ENCODE results near the gene TMA7B.
"Not testable (repeated sequence)": the region's sequence is repeated elsewhere in the genome, so short reads cannot be mapped to it uniquely, and the experiment has no call there.

The TMA7B gene

GRCh38 chr22:39933741-39934140, 26.5 kb upstream of the TMA7B start:
- no peak for DNase-seq

- no peak for DNase-seq
These were observed 25.1 kb upstream of the TMA7B start for GRCh38 chr22:39935116-39935515.

GRCh38 chr22:39935612-39936011, 24.6 kb upstream of the TMA7B start:
- no peak for DNase-seq

DNA sequence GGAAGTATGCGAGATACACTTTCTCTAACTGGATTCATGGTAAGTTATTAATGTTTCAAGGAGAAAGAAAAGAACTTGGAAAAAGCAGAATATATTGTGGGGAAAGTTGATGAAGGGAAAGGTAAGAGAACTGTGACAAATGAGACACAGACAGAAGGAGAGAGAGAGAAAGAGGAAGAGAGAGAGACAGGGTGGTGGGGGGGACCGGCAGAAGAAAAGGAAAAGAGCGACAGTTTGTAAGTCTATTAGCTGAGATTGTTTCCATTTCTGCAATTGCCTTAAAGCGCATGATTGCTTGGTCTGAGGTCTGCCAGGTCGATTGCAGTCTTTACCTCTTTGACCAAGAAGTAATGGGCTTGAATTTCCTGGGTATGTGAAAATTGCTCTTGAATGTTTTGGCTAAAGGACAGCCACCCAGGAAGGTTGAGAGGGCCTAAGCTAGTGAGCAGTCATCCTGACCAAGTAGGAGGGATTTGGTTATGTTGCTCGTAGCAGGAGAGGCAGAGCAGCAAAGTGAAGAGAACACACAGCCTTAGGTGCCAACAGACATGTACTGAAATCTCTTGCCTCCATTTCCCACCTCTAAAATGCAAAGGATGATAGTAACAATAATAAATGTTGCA, 23.6 kb upstream of the TMA7B start:
- no peak for DNase-seq

- no peak for DNase-seq
These were observed 22.3 kb upstream of the TMA7B start for GRCh38 chr22:39937906-39938305.

DNA sequence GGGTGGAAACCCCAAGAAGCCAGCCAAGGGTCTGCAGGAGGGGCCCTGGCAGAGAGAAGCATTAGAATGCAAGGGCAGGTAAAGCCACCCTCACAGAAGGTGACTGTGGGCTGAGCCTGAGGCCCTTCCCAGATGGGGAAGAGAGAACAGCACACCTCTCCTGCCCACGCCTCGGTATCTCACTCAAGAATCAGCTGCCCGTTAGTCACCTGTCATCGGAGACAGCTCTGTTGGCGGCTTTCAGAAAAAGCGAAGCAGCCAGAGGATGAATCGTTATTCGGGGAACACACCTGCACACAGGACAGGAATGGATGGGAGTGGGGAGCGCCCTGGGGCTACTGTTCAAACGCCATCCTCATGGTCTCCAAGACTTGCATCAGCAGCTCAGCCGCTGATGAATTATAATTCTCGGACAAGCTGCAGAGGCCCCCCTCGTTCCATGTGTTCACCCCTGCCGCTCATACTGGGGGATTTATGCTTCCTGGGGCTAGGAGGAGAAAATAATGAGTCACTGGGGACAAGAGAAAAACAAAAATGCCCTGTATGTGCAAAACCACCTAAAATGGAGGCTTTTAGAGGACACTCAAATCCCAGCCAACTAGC, 21.6 kb upstream of the TMA7B start:
- DNase-seq = peak; percentile 57 to 66

DNA sequence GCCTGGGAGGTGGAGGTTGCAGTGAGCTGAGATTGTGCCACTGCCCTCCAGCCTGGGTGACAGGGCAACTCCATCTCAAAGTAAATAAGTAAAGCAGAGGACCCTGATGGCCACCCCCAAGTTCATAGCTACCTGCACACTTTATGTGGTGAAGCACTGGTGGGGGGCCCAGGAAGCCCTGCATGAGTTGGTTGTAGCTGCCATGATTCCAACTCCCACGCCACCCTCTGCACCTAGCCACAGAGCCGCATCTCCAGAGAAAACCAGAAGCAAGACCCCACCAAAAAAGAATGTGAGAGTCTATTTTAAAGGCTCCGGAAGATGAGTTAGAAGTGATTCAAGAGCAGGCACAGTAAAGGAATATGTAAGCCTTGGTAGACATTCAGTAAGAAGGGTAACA, 20.4 kb upstream of the TMA7B start:
- no peak for DNase-seq

- no peak for DNase-seq
These were observed 19.4 kb upstream of the TMA7B start for GRCh38 chr22:39940757-39941305.

DNA sequence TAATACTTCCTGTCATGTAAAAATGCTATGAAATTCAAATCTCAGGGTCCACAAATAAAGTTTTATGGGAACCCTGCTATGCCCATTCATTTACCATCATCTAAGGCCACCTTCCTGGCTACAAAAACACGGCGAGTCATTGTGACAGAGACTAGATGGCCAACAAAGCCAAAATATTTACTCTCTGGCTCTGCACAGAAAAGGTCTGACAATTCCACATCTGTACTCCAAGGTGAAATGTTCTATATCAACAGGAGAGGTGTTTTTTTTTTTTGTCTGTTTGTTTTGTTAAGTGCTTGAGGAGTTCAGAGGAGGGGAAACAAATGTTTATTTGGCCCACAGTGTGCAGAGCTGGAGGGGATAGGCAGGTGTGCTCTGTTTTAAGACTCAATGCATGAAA, 18.6 kb upstream of the TMA7B start:
- no peak for DNase-seq

- DNase-seq = no peak
These were observed 17.6 kb upstream of the TMA7B start for GRCh38 chr22:39942439-39943230.

- no peak for DNase-seq
These were observed 16.9 kb upstream of the TMA7B start for GRCh38 chr22:39943337-39943736.

GRCh38 chr22:39943953-39944872, 16.0 kb upstream of the TMA7B start:
- no peak for DNase-seq

DNA sequence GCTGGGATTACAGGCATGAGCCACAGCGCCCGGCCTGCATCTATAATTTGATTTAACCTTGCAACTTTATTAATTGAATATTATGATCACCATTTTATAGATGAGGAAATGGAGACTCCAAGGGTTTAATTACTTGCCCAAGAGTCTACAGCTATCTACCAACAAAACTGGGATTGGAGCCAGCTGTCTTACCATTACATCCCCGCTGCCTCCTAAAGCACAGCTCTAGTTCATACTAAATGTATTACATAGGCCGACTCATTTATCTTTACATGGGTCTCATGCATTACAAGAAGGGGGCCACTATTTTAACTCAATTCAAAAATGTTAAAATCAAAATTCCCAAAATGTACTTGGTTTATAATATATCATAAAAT, 14.1 kb upstream of the TMA7B start:
- no peak for DNase-seq

- no peak for DNase-seq
These were observed 13.5 kb upstream of the TMA7B start for GRCh38 chr22:39946503-39947219.

DNA sequence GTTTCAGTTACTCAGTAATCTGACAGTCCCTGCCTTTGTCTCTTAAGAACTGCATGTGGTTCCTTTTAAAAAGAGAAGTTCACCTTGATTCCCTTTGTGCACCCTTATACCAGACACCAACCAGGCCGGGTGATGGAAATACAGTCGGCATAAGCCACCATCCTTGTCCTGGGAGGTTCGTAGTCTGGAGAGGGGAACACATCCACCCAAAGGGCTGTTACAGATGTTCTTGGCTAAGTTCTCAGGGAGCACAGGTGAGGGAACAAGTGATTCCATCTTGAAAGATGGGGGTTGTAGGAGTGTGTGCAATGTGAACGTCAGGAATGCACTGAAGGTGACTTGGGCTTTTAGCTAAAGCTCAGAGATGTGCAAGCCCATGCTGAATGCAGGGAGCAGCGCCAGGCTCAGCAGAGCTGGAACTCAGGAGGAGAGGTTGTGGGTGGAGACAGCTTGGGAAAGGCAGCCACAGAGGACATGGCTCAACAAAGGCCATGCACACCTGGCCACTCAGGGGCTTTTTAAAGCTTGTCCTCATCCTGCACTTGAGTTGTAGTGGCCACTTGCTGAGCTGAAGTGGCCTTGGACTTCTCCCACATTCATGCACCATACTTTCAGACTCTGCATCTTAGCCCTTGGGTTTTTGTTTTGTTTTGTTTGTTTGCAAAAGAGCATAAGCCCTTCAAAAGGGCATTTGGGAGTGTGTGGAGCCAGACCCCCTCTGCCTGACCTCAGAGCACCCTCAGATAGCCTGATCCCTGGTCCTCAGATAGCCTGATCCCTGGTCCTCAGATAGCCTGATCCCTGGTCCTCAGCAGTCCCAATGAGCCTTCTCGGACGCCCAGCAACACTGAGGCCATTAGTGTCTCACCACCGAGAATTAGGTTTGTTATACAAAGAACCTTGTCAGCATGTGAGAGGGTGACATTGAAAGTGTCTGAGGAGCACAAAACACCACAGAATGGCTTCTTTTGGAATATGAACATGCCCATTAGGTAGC, 12.7 kb upstream of the TMA7B start:
- DNase-seq = no peak

GRCh38 chr22:39949964-39950737, 10.0 kb upstream of the TMA7B start:
- DNase-seq = no peak

DNA sequence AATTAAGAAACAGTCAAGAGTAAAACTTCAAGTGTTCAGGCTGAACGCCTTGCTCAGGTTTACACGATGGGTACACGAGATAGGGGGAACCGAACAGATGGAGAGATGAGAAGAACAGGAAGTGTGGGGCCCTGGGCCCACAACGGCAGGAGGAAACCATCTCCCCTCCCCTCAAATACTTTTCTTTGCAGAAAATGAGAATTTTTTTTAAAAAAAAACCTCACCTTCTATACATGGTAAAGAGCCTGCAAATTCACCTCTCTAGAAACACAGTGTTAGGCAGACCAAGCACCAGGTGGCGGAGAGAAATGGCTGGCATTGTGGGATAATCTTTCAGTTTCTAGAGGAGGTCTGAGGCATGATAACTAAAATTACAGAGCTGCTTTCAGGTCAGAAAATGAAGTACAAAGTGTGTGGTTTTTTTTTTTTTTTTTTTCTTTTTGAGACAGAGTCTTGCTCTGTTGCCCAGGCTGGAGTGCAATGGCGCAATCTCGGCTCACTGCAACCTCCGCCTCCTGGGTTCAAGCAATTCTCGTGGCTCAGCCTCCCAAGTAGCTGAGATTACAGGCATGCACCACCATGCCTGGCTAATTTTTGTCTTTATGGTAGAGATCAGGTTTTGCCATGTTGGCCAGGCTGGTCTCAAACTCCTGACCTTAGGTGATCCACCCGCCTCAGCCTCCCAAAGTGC, 8.4 kb upstream of the TMA7B start:
- not testable (repeated sequence) for DNase-seq

DNA sequence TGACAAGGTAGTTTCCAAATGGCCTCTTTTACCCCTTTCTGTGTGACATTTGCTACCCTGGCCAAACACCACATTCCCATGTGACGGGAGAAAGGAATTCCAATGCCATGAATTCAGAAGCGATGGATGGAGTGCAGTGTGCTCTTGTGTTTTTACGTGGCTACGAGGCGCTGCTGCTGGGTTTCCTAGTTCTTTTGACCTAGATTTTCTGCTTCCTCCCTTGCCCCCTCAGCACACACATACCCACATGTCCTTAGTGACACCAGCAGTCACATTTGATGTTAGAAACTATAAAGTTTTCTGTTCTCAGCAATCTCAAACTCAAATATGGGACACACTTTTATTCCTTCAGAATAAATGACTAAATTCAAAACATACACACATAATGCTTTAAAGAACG, 7.8 kb upstream of the TMA7B start:
- no peak for DNase-seq

- no peak for DNase-seq
These were observed 7.1 kb upstream of the TMA7B start for GRCh38 chr22:39953101-39953500.
